H9 (cell line): ENCODE results near the gene LBH. TPM values are rescaled to one million over a fixed set of nuclear protein-coding genes. Genes with fewer than 3 reads are reported as not detected.

ENCODE experiments used
- DNase-seq: peaks from one replicate; pipeline ENCODE4 v3.0.0-alpha.2; 2017
- H2AFZ ChIP-seq: one replicate; pipeline ENCODE4 v1.6.1; 2013; ENCODE audit warnings: mild to moderate bottlenecking, low read length, control low read depth, moderate library complexity
- H2AK5ac ChIP-seq: 2 replicates; pipeline ENCODE4 v1.6.1; 2013; ENCODE audit warnings: low read length, control low read depth, mixed read lengths; ENCODE audit not compliant: insufficient read length
- H2BK120ac ChIP-seq: one replicate; pipeline ENCODE4 v1.6.1; 2013; ENCODE audit warnings: low read depth, mild to moderate bottlenecking, low read length, control low read depth, inconsistent platforms; ENCODE audit not compliant: poor library complexity, severe bottlenecking
- H2BK12ac ChIP-seq: 2 replicates; pipeline ENCODE4 v1.6.1; 2013; ENCODE audit warnings: low read length, control low read depth, mixed read lengths, low read depth; ENCODE audit not compliant: insufficient read length
- H2BK15ac ChIP-seq: 2 replicates; pipeline ENCODE4 v1.6.1; 2013; ENCODE audit warnings: low read depth, low read length, control low read depth
- H2BK20ac ChIP-seq: one replicate; pipeline ENCODE4 v1.6.1; 2013; ENCODE audit warnings: low read depth, mild to moderate bottlenecking, low read length, control low read depth, inconsistent platforms; ENCODE audit not compliant: poor library complexity, severe bottlenecking
- H2BK5ac ChIP-seq: 2 replicates; pipeline ENCODE4 v1.6.1; 2013; ENCODE audit warnings: low read length, control low read depth, mixed read lengths; ENCODE audit not compliant: insufficient read length
- H3K14ac ChIP-seq: 2 replicates; pipeline ENCODE4 v1.6.1; 2013; ENCODE audit warnings: low read length, control low read depth; ENCODE audit not compliant: insufficient read depth
- H3K18ac ChIP-seq: 2 replicates; pipeline ENCODE4 v1.6.1; 2013; ENCODE audit warnings: low read depth, mild to moderate bottlenecking, mixed read lengths, low read length, control low read depth; ENCODE audit not compliant: insufficient read length
- H3K23ac ChIP-seq: 2 replicates; pipeline ENCODE4 v1.6.1; 2013; ENCODE audit warnings: low read length, control low read depth, mixed read lengths, low read depth; ENCODE audit not compliant: insufficient read length
- H3K23me2 ChIP-seq: 2 replicates; pipeline ENCODE4 v1.6.1; 2013; ENCODE audit warnings: low read depth, mild to moderate bottlenecking, mixed read lengths, low read length, control low read depth; ENCODE audit not compliant: insufficient read length, poor library complexity, severe bottlenecking
- H3K27ac ChIP-seq: 2 replicates; pipeline ENCODE4 v1.5.1; 2013; ENCODE audit warnings: low read length, control low read depth, mixed read lengths, low read depth; ENCODE audit not compliant: insufficient read length
- H3K27me3 ChIP-seq: 2 replicates; pipeline ENCODE4 v1.6.1; 2013; ENCODE audit warnings: low read length, control low read depth, inconsistent platforms; ENCODE audit not compliant: insufficient read depth
- H3K4ac ChIP-seq: 2 replicates; pipeline ENCODE4 v1.6.1; 2013; ENCODE audit warnings: low read depth, mild to moderate bottlenecking, control low read depth, inconsistent platforms, low read length, moderate library complexity
- H3K4me1 ChIP-seq: 2 replicates; pipeline ENCODE4 v1.6.1; 2013; ENCODE audit warnings: low read length, control low read depth, inconsistent platforms; ENCODE audit not compliant: insufficient read depth
- H3K4me2 ChIP-seq: 2 replicates; pipeline ENCODE4 v1.6.1; 2013; ENCODE audit warnings: low read length, control low read depth, mixed read lengths; ENCODE audit not compliant: insufficient read length, insufficient read depth
- H3K56ac ChIP-seq: 2 replicates; pipeline ENCODE4 v1.6.1; 2013; ENCODE audit warnings: low read depth, mild to moderate bottlenecking, mixed read lengths, low read length, control low read depth; ENCODE audit not compliant: insufficient read length
- H3K79me1 ChIP-seq: 2 replicates; pipeline ENCODE4 v1.6.1; 2013; ENCODE audit warnings: low read depth, mild to moderate bottlenecking, moderate library complexity, low read length, control low read depth, inconsistent platforms; ENCODE audit not compliant: insufficient read depth, poor library complexity, severe bottlenecking
- H3K79me2 ChIP-seq: 2 replicates; pipeline ENCODE4 v1.6.1; 2013; ENCODE audit warnings: low read length, control low read depth, inconsistent platforms; ENCODE audit not compliant: insufficient read depth
- H3K9ac ChIP-seq: 2 replicates; pipeline ENCODE4 v1.6.1; 2013; ENCODE audit warnings: low read length, control low read depth, mixed read lengths; ENCODE audit not compliant: insufficient read length; ENCODE audit errors: extremely low read depth
- H3K9me3 ChIP-seq: one replicate; pipeline ENCODE4 v1.6.1; 2013; ENCODE audit warnings: low read depth, low read length, inconsistent platforms; ENCODE audit not compliant: control insufficient read depth
- H3T11ph ChIP-seq: one replicate; pipeline ENCODE4 v1.6.1; 2013; ENCODE audit warnings: mild to moderate bottlenecking, low read length, control low read depth, inconsistent platforms
- H4K20me1 ChIP-seq: one replicate; pipeline ENCODE4 v1.6.1; 2013; ENCODE audit not compliant: control insufficient read depth, insufficient read length, insufficient read depth
- H4K5ac ChIP-seq: 2 replicates; pipeline ENCODE4 v1.6.1; 2013; ENCODE audit warnings: low read depth, mild to moderate bottlenecking, mixed read lengths, low read length, control low read depth; ENCODE audit not compliant: insufficient read length
- H4K8ac ChIP-seq: replicated peaks from 2 replicates; pipeline ENCODE4 v1.6.1; 2013; ENCODE audit warnings: low read length, control low read depth, mixed read lengths, low read depth; ENCODE audit not compliant: insufficient read length
- H4K91ac ChIP-seq: 2 replicates; pipeline ENCODE4 v1.6.1; 2013; ENCODE audit warnings: low read depth, mild to moderate bottlenecking, moderate library complexity, mixed read lengths, low read length, control low read depth; ENCODE audit not compliant: insufficient read length
- H3K27ac Mint-ChIP-seq, 3 experiments: 2 replicates in 2 of 3; 3 replicates in 1 of 3; pipeline ENCODE4 v1.8.0; 2020 to 2021; ENCODE audit warnings: mixed read lengths in 3 of 3, mild to moderate bottlenecking in 1 of 3, moderate library complexity in 1 of 3
- H3K27me3 Mint-ChIP-seq: 2 replicates; pipeline ENCODE4 v1.8.0; 2021; ENCODE audit warnings: low read depth, mild to moderate bottlenecking, moderate library complexity, mixed read lengths
- H3K36me3 Mint-ChIP-seq, 3 experiments: 2 replicates in 2 of 3; 3 replicates in 1 of 3; pipeline ENCODE4 v1.8.0; 2020 to 2021; ENCODE audit warnings: low read depth in 3 of 3, mixed read lengths in 3 of 3; ENCODE audit not compliant: insufficient read depth in 1 of 3
- H3K4me1 Mint-ChIP-seq, 2 experiments: 2 replicates each; pipeline ENCODE4 v1.8.0; 2020; ENCODE audit warnings: mixed read lengths in 2 of 2
- H3K4me3 Mint-ChIP-seq, 2 experiments: 2 replicates in 1 of 2; 3 replicates in 1 of 2; pipeline ENCODE4 v1.8.0; 2020 to 2021; ENCODE audit warnings: mild to moderate bottlenecking in 2 of 2, mixed read lengths in 2 of 2, moderate library complexity in 1 of 2
- H3K9me3 Mint-ChIP-seq, 2 experiments: 2 replicates in 1 of 2; 3 replicates in 1 of 2; pipeline ENCODE4 v1.8.0; 2020; ENCODE audit warnings: mild to moderate bottlenecking in 2 of 2, mixed read lengths in 2 of 2, moderate library complexity in 1 of 2
- WGBS: extraction: QIAGEN DNeasy Blood & Tissue Kit; methylation state at CpG from one replicate; pipeline ENCODE4 v1.1.7; 2013; ENCODE audit warnings: missing lambda C conversion rate, low lambda C conversion rate, mixed read lengths; ENCODE audit not compliant: insufficient read length; ENCODE audit errors: extremely low coverage; 5-methylcytosine and 5-hydroxymethylcytosine counted together
- total RNA-seq: library from RNA; stranded (reverse); gene quantifications from 2 replicates; pipeline ENCODE4 v1.2.1, GENCODE V29; 2021
- TF ChIP-seq, protein P1 (sequence below): fragments of 200-600 bp; sonication (generic); conservative IDR thresholded peaks from 3 replicates; pipeline ENCODE4 v1.8.0; 2021; ENCODE audit warnings: antibody characterized with exemption, mild to moderate bottlenecking

Gene LBH
- total RNA-seq, 1 experiment from 2014 or later, result 53.0 TPM

- no peak overlapping the region for H2BK120ac ChIP-seq
- Mint-ChIP-seq H3K27ac (peak overlapping the region in 2 of 3 experiments; percentile 63 to 95; a peak in 5 of 7 replicates), H3K4me1 (peaks cover 38 to 40% of the 10 kb centered on the region in 2 experiments), H3K36me3 (no peaks in the 10 kb centered on the region; a peak in 1 of 7 replicates), H3K9me3 (no peaks in the 10 kb centered on the region), H3K27me3 (peaks cover 30% of the 10 kb centered on the region), H3K4me3 (0 out of 5 replicates have a peak overlapping the region, but pooled peaks of 1 of the 2 experiments have one; percentile 15)
- no peak overlapping the region for H4K5ac ChIP-seq
- no peak overlapping the region for H4K91ac ChIP-seq
- no peaks in the 10 kb centered on the region for H3K79me1 ChIP-seq
- H3K79me2 ChIP-seq, result no peaks in the 10 kb centered on the region
- TF ChIP-seq, protein P1, sequence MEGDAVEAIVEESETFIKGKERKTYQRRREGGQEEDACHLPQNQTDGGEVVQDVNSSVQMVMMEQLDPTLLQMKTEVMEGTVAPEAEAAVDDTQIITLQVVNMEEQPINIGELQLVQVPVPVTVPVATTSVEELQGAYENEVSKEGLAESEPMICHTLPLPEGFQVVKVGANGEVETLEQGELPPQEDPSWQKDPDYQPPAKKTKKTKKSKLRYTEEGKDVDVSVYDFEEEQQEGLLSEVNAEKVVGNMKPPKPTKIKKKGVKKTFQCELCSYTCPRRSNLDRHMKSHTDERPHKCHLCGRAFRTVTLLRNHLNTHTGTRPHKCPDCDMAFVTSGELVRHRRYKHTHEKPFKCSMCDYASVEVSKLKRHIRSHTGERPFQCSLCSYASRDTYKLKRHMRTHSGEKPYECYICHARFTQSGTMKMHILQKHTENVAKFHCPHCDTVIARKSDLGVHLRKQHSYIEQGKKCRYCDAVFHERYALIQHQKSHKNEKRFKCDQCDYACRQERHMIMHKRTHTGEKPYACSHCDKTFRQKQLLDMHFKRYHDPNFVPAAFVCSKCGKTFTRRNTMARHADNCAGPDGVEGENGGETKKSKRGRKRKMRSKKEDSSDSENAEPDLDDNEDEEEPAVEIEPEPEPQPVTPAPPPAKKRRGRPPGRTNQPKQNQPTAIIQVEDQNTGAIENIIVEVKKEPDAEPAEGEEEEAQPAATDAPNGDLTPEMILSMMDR, result no peak
- no peak overlapping the region for H3K9ac ChIP-seq
- H3K4me1 ChIP-seq, result peaks cover 15% of the 10 kb centered on the region; the same call in 1 of the 2 replicates
- H3K9me3 ChIP-seq, result no peaks in the 10 kb centered on the region
- WGBS, result no CpG with 5 or more reads among the region's 7 CpGs
- no peaks in the 10 kb centered on the region for H3K23me2 ChIP-seq
- H4K8ac ChIP-seq, result no peak overlapping the region
- H2AFZ ChIP-seq, result no peak overlapping the region
- H2BK20ac ChIP-seq, result no peak overlapping the region
- DNase-seq, result peak; percentile 77
- H2BK5ac ChIP-seq, result no peak overlapping the region
- H3K56ac ChIP-seq, result no peak overlapping the region
- no peak overlapping the region for H3K4ac ChIP-seq
- H3K4me2 ChIP-seq, result no peak overlapping the region
- H2BK15ac ChIP-seq, result no peak overlapping the region
- no peak overlapping the region for H3K27ac ChIP-seq
- no peaks in the 10 kb centered on the region; the same call in 1 of the 2 replicates for H3K27me3 ChIP-seq
- H3K18ac ChIP-seq, result no peak overlapping the region
- no peak overlapping the region for H3K23ac ChIP-seq
- no peak overlapping the region for H3K14ac ChIP-seq
- H3T11ph ChIP-seq, result no peak overlapping the region
- no peak overlapping the region for H2BK12ac ChIP-seq
- no peaks in the 10 kb centered on the region for H4K20me1 ChIP-seq
- no peak overlapping the region for H2AK5ac ChIP-seq
Measured at GRCh38 chr2:30301551-30301950, 70.2 kb downstream of the LBH start.
